ENCODE data around the gene RIN3. TPM values are rescaled to one million over a fixed set of nuclear protein-coding genes. Genes with fewer than 3 reads are reported as not detected.

Gene RIN3
- total RNA-seq, 1 donor from 2014 or later = 28.0 TPM

DNA sequence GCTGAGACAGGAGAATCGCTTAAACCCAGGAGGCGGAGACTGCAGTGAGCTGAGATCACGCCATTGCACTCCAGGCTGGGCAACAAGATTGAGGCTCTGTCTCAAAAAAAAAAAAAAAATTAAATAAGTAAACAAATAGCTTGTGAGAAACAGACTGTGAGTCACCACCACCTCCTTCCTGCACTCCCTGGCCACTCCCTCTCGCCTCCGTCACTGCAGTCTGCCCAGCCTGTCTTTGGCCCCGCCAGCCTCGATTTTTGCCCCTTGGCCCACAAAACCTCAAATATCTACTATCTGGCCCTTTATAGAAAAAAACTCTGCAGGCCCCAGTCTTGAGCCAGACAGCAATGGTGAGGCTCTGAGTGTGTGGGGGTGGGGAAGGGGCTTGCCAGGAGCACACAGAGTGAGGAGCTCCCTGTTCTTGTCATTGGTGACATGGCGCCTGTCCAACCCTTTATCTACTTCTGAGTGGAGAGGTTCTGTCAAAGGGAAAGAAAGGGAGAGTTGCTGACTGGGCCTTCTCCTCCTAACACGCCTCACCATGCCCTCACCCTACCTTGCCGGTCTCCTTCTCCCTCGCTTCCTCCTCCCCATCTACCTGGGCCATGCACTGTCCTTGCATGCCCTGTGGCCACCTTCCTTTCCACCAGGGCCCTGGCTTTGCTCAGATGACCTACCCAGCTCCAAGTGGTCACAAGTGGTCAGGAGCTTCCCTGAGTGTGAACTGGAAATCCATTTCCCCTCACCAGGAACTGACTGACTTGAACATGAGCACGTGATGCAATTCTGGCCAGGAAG, 212.8 kb downstream of the RIN3 start:
- no peaks in the 10 kb centered on the region for H3K27me3 Mint-ChIP-seq (ENCODE audit: low read depth, unreplicated experiment)
- Histone ChIP-seq H3K4me3 (ENCODE audit: insufficient read depth, low read depth, low read length) (no peak overlapping the region), H3K27ac (ENCODE audit: low read depth, low read length) (no peak overlapping the region), H3K36me3 (ENCODE audit: insufficient read depth, low read length) (no peaks in the 10 kb centered on the region), H3K4me1 (ENCODE audit: insufficient read depth, low read length) (peaks cover 23% of the 10 kb centered on the region), H3K4me2 (ENCODE audit: low read length) (peak overlapping the region; percentile 63), H3K9me3 (ENCODE audit: insufficient read depth, low read depth, low read length) (peaks cover 2% of the 10 kb centered on the region), H2AFZ (ENCODE audit: low read depth, low read length) (no peak overlapping the region), H3K9ac (ENCODE audit: low read length) (no peak overlapping the region), H4K20me1 (ENCODE audit: insufficient read depth, low read length) (peaks cover 34% of the 10 kb centered on the region), H3K27me3 (ENCODE audit: insufficient read depth, low read length) (peaks cover 8% of the 10 kb centered on the region), H3K79me2 (ENCODE audit: insufficient read depth, low read length) (no peaks in the 10 kb centered on the region)
- H3K9me3 Mint-ChIP-seq (ENCODE audit: unreplicated experiment) = peaks cover 2% of the 10 kb centered on the region
- no peak for TF ChIP-seq EZH2 (IDR thresholded peaks at IDR 0.05; ENCODE audit: insufficient read depth, low read length)
- TF ChIP-seq, protein P1, sequence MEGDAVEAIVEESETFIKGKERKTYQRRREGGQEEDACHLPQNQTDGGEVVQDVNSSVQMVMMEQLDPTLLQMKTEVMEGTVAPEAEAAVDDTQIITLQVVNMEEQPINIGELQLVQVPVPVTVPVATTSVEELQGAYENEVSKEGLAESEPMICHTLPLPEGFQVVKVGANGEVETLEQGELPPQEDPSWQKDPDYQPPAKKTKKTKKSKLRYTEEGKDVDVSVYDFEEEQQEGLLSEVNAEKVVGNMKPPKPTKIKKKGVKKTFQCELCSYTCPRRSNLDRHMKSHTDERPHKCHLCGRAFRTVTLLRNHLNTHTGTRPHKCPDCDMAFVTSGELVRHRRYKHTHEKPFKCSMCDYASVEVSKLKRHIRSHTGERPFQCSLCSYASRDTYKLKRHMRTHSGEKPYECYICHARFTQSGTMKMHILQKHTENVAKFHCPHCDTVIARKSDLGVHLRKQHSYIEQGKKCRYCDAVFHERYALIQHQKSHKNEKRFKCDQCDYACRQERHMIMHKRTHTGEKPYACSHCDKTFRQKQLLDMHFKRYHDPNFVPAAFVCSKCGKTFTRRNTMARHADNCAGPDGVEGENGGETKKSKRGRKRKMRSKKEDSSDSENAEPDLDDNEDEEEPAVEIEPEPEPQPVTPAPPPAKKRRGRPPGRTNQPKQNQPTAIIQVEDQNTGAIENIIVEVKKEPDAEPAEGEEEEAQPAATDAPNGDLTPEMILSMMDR (IDR thresholded peaks at IDR 0.05; ENCODE audit: insufficient read depth, low read depth, low read length) = no peak
- no peak for FAIRE-seq
- peak; percentile 89 for DNase-seq (ENCODE audit: low read depth)
- H3K4me3 Mint-ChIP-seq (ENCODE audit: unreplicated experiment) = peak overlapping the region; percentile 12
- H3K36me3 Mint-ChIP-seq (ENCODE audit: low read depth, unreplicated experiment) = peaks cover 31% of the 10 kb centered on the region
- peak overlapping the region; percentile 94 for H3K27ac Mint-ChIP-seq (ENCODE audit: unreplicated experiment)
- peaks cover 28% of the 10 kb centered on the region for H3K4me1 Mint-ChIP-seq (ENCODE audit: low read depth, unreplicated experiment)

DNA sequence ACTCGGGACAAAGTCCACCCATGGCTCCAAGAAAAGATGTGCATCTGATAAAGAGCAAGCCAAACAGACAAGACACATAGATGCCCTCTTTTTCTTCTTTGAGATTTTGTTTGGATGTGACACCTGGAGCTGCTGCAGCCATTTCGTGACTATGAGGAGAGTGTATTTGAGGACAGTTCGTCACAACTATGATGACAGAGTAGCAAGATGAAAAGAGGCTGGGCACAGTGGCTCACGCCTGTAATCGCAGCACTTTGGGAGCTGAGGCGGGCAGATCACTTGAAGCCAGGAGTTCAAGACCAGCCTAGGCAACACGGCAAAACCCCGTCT, 213.3 kb downstream of the RIN3 start:
- H3K27me3 Mint-ChIP-seq (ENCODE audit: low read depth, unreplicated experiment) = no peaks in the 10 kb centered on the region
- H3K9me3 ChIP-seq (ENCODE audit: insufficient read depth, low read depth, low read length) = peaks cover 7% of the 10 kb centered on the region
- peaks cover 34% of the 10 kb centered on the region for H3K36me3 Mint-ChIP-seq (ENCODE audit: low read depth, unreplicated experiment)
- H3K4me1 ChIP-seq (ENCODE audit: insufficient read depth, low read length) = peaks cover 23% of the 10 kb centered on the region
- no peak overlapping the region for H3K27ac ChIP-seq (ENCODE audit: low read depth, low read length)
- no peak overlapping the region for H3K4me3 ChIP-seq (ENCODE audit: insufficient read depth, low read depth, low read length)
- peaks cover 28% of the 10 kb centered on the region for H3K4me1 Mint-ChIP-seq (ENCODE audit: low read depth, unreplicated experiment)
- no peak overlapping the region for H2AFZ ChIP-seq (ENCODE audit: low read depth, low read length)
- H3K4me3 Mint-ChIP-seq (ENCODE audit: unreplicated experiment) = peak overlapping the region; percentile 12
- H3K36me3 ChIP-seq (ENCODE audit: insufficient read depth, low read length) = peaks cover 4% of the 10 kb centered on the region
- FAIRE-seq (no peak), DNase-seq (ENCODE audit: low read depth) (no peak)
- peaks cover 2% of the 10 kb centered on the region for H3K9me3 Mint-ChIP-seq (ENCODE audit: unreplicated experiment)
- no peaks in the 10 kb centered on the region for H3K79me2 ChIP-seq (ENCODE audit: insufficient read depth, low read length)
- peaks cover 8% of the 10 kb centered on the region for H3K27me3 ChIP-seq (ENCODE audit: insufficient read depth, low read length)
- TF ChIP-seq EZH2 (IDR thresholded peaks at IDR 0.05; ENCODE audit: insufficient read depth, low read length) = no peak
- no peak overlapping the region for H3K27ac Mint-ChIP-seq (ENCODE audit: unreplicated experiment)
- H3K9ac ChIP-seq (ENCODE audit: low read length) = no peak overlapping the region
- H4K20me1 ChIP-seq (ENCODE audit: insufficient read depth, low read length) = peaks cover 34% of the 10 kb centered on the region
- no peak overlapping the region for H3K4me2 ChIP-seq (ENCODE audit: low read length)

DNA sequence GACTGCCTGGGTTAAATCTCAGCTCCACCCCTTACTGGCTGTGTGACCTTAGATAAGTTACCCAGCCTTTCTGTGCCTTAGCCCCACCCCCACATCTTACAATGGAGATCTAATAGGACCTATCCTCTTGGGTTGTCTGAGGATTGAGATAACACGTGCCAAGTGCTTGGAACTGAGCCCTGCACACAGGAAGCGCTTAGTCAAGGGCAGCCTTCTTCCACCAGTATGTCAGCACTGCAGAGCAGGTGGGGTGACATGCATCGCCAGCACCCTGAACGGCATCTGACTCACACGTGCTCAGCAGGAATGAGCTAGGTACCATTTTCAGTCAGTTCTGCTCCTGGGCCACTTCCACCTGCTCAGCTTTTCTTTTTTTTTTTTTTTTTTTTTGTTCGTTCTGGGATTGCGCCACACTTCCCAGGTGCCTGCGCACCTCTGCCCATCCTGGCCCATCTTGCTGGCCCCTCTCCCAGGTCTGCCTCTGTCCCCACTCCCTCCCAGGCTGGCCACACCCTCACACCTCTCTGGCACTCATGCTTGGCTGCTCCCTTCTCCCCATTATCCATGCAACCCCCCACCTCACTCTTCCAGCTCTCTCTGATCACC, 215.3 kb downstream of the RIN3 start:
- TF ChIP-seq, protein P1 (IDR thresholded peaks at IDR 0.05; ENCODE audit: insufficient read depth, low read depth, low read length) = no peak
- Mint-ChIP-seq H3K27me3 (ENCODE audit: low read depth, unreplicated experiment) (no peaks in the 10 kb centered on the region), H3K27ac (ENCODE audit: unreplicated experiment) (no peak overlapping the region), H3K4me1 (ENCODE audit: low read depth, unreplicated experiment) (peaks cover 28% of the 10 kb centered on the region), H3K9me3 (ENCODE audit: unreplicated experiment) (peaks cover 3% of the 10 kb centered on the region), H3K4me3 (ENCODE audit: unreplicated experiment) (no peak overlapping the region), H3K36me3 (ENCODE audit: low read depth, unreplicated experiment) (peaks cover 40% of the 10 kb centered on the region)
- H3K4me1 ChIP-seq (ENCODE audit: insufficient read depth, low read length) = peaks cover 23% of the 10 kb centered on the region
- H3K27ac ChIP-seq (ENCODE audit: low read depth, low read length) = no peak overlapping the region
- H3K4me2 ChIP-seq (ENCODE audit: low read length) = no peak overlapping the region
- H3K36me3 ChIP-seq (ENCODE audit: insufficient read depth, low read length) = peaks cover 9% of the 10 kb centered on the region
- FAIRE-seq = no peak
- DNase-seq (ENCODE audit: low read depth) = peak; percentile 53
- peaks cover 10% of the 10 kb centered on the region for H3K9me3 ChIP-seq (ENCODE audit: insufficient read depth, low read depth, low read length)
- H4K20me1 ChIP-seq (ENCODE audit: insufficient read depth, low read length) = peaks cover 50% of the 10 kb centered on the region
- no peak overlapping the region for H3K9ac ChIP-seq (ENCODE audit: low read length)
- H3K27me3 ChIP-seq (ENCODE audit: insufficient read depth, low read length) = peaks cover 8% of the 10 kb centered on the region
- H3K79me2 ChIP-seq (ENCODE audit: insufficient read depth, low read length) = no peaks in the 10 kb centered on the region
- H3K4me3 ChIP-seq (ENCODE audit: insufficient read depth, low read depth, low read length) = no peak overlapping the region
- no peak overlapping the region for H2AFZ ChIP-seq (ENCODE audit: low read depth, low read length)

Measured in astrocyte (in vitro differentiated cells and primary cell).